ENCODE measurements around the gene PRPF40B.

GRCh38 chr12:49580572-49581535, 42.5 kb upstream of the PRPF40B start:
- TF ChIP-seq CTCF (IDR thresholded peaks at IDR 0.05) (peak; percentile 70), EZH2 (IDR thresholded peaks at IDR 0.05; ENCODE audit: borderline replicate concordance, insufficient read depth, low read depth, low read length, poor library complexity, severe bottlenecking) (no peak)

All from B cell (primary cell).